SK-N-SH treated with all-trans-retinoic acid at 6 μM for 48 hours (cell line): Measurements from ENCODE around the gene KCTD17.

Experiments used
- ATAC-seq: fragments of 200-7000 bp; cut with Tn5 transposase; 3 replicates; pipeline ENCODE4 v1.9.1; 2020; ENCODE audit warnings: mild to moderate bottlenecking, moderate library complexity
- ARNTL ChIP-seq: fragments of 450-650 bp; formaldehyde crosslinking; IDR thresholded peaks from 2 replicates; pipeline ENCODE4 v1.5.0; 2020; ENCODE audit warnings: low read depth, mild to moderate bottlenecking, moderate library complexity, borderline replicate concordance
- BACH2 ChIP-seq: fragments of 250-450 bp; sonication (Bioruptor Pico); IDR thresholded peaks from 2 replicates; pipeline ENCODE4 v1.9.0; 2021; ENCODE audit warnings: mild to moderate bottlenecking, borderline replicate concordance
- CREB5 ChIP-seq: fragments of 250-450 bp; sonication (Bioruptor Pico); IDR thresholded peaks from 2 replicates; pipeline ENCODE4 v1.5.1; 2020; ENCODE audit warnings: low read depth, mild to moderate bottlenecking, moderate library complexity
- CSRNP3 ChIP-seq: fragments of 250-450 bp; sonication (Bioruptor Pico); IDR thresholded peaks from 2 replicates; pipeline ENCODE4 v1.5.1; 2021; ENCODE audit warnings: mild to moderate bottlenecking, moderate library complexity
- ESRRG ChIP-seq: fragments of 250-450 bp; sonication (Bioruptor Pico); IDR thresholded peaks from 2 replicates; pipeline ENCODE4 v1.6.1; 2021; ENCODE audit warnings: mild to moderate bottlenecking
- GLIS3 ChIP-seq: fragments of 250-450 bp; sonication (Bioruptor Pico); IDR thresholded peaks from 2 replicates; pipeline ENCODE4 v1.5.0; 2020; ENCODE audit warnings: mild to moderate bottlenecking, moderate library complexity
- ISL1 ChIP-seq: fragments of 250-450 bp; sonication (Bioruptor Pico); IDR thresholded peaks from 2 replicates; pipeline ENCODE4 v2.1.2; 2022; ENCODE audit warnings: mild to moderate bottlenecking, moderate library complexity
- OSR1 ChIP-seq: fragments of 250-450 bp; sonication (Bioruptor Pico); IDR thresholded peaks from 2 replicates; pipeline ENCODE4 v1.8.0; 2022; ENCODE audit warnings: moderate library complexity, mild to moderate bottlenecking, inconsistent platforms
- PATZ1 ChIP-seq: fragments of 250-450 bp; sonication (Bioruptor Pico); IDR thresholded peaks from 2 replicates; pipeline ENCODE4 v1.8.0; 2020; ENCODE audit warnings: mild to moderate bottlenecking, moderate library complexity, borderline replicate concordance
- POU6F1 ChIP-seq: fragments of 250-450 bp; sonication (Bioruptor Pico); IDR thresholded peaks from 2 replicates; pipeline ENCODE4 v1.8.0; 2021; ENCODE audit warnings: low read depth, mild to moderate bottlenecking, moderate library complexity, borderline replicate concordance
- RARB ChIP-seq: fragments of 250-450 bp; sonication (Bioruptor Pico); IDR thresholded peaks from 2 replicates; pipeline ENCODE4 v1.8.0; 2021; ENCODE audit warnings: mild to moderate bottlenecking, moderate library complexity
- SNAI2 ChIP-seq: fragments of 250-450 bp; sonication (Bioruptor Pico); IDR thresholded peaks from 2 replicates; pipeline ENCODE4 v1.5.0; 2020; ENCODE audit warnings: mild to moderate bottlenecking, moderate library complexity
- TCF4 ChIP-seq: fragments of 250-450 bp; sonication (Bioruptor Pico); IDR thresholded peaks from 2 replicates; pipeline ENCODE4 v1.8.0; 2021; ENCODE audit warnings: mild to moderate bottlenecking, moderate library complexity, borderline replicate concordance
- TSHZ2 ChIP-seq: fragments of 250-450 bp; sonication (Bioruptor Pico); IDR thresholded peaks from 2 replicates; pipeline ENCODE4 v1.5.0; 2020; ENCODE audit warnings: mild to moderate bottlenecking, moderate library complexity
- ZC3H10 ChIP-seq: fragments of 250-450 bp; sonication (Bioruptor Pico); IDR thresholded peaks from 2 replicates; pipeline ENCODE4 v1.5.1; 2021; ENCODE audit warnings: mild to moderate bottlenecking, moderate library complexity
- ZFP3 ChIP-seq: fragments of 250-450 bp; sonication (Bioruptor Pico); IDR thresholded peaks from 2 replicates; pipeline ENCODE4 v1.5.0; 2020; ENCODE audit warnings: mild to moderate bottlenecking, moderate library complexity
- ZNF565 ChIP-seq: fragments of 450-650 bp; formaldehyde crosslinking; conservative IDR thresholded peaks from 2 replicates; pipeline ENCODE4 v1.5.0; 2020; ENCODE audit warnings: low read depth, mild to moderate bottlenecking, moderate library complexity
- ZNF70 ChIP-seq: fragments of 450-650 bp; formaldehyde crosslinking; IDR thresholded peaks from 2 replicates; pipeline ENCODE4 v1.5.0; 2020; ENCODE audit warnings: mild to moderate bottlenecking, moderate library complexity
- ZNF8 ChIP-seq: fragments of 450-650 bp; formaldehyde crosslinking; IDR thresholded peaks from 2 replicates; pipeline ENCODE4 v1.5.0; 2020; ENCODE audit warnings: mild to moderate bottlenecking, moderate library complexity

Gene KCTD17

GRCh38 chr22:37090920-37091695 is 39.6 kb downstream of the KCTD17 start (continued):
- TF ChIP-seq TSHZ2 (no peak), ZNF565 (CRISPR knock-in tag) (no peak)

- ATAC-seq = no peak
- no peak for TF ChIP-seq ZNF8 (CRISPR knock-in tag)
Observed at GRCh38 chr22:37091994-37092393, 40.5 kb downstream of the KCTD17 start.

- ATAC-seq = no peak
- TF ChIP-seq ZC3H10 (CRISPR knock-in tag) (no peak), OSR1 (CRISPR knock-in tag) (no peak), BACH2 (no peak), ISL1 (CRISPR knock-in tag) (no peak), SNAI2 (no peak), POU6F1 (CRISPR knock-in tag) (no peak), TSHZ2 (no peak)
Observed at GRCh38 chr22:37092997-37093396, 41.5 kb downstream of the KCTD17 start.

GRCh38 chr22:37094239-37094638 is 42.7 kb downstream of the KCTD17 start:
- ATAC-seq = no peak
- TF ChIP-seq ZNF70 (no peak), TSHZ2 (no peak), RARB (CRISPR knock-in tag) (no peak), ZNF565 (CRISPR knock-in tag) (no peak), BACH2 (no peak), OSR1 (CRISPR knock-in tag) (no peak), SNAI2 (no peak), CSRNP3 (CRISPR knock-in tag) (no peak), TCF4 (no peak), ZC3H10 (CRISPR knock-in tag) (no peak), CREB5 (no peak), ARNTL (CRISPR knock-in tag) (no peak), ZNF8 (CRISPR knock-in tag) (no peak), ESRRG (CRISPR knock-in tag) (no peak), ISL1 (CRISPR knock-in tag) (no peak), ZFP3 (CRISPR knock-in tag) (no peak), GLIS3 (CRISPR knock-in tag) (no peak), PATZ1 (no peak)
